TTC549 (cell line): ENCODE results near the gene ANKMY1.
A peak's percentile ranks its signal among the peaks of the same experiment; 100 is the strongest.

Experiments
- FAIRE-seq: peaks from 2 replicates; lab custom pipeline; 2012; peaks lifted over from hg19 to GRCh38; lab: Jason Lieb, UNC

ANKMY1 gene

DNA sequence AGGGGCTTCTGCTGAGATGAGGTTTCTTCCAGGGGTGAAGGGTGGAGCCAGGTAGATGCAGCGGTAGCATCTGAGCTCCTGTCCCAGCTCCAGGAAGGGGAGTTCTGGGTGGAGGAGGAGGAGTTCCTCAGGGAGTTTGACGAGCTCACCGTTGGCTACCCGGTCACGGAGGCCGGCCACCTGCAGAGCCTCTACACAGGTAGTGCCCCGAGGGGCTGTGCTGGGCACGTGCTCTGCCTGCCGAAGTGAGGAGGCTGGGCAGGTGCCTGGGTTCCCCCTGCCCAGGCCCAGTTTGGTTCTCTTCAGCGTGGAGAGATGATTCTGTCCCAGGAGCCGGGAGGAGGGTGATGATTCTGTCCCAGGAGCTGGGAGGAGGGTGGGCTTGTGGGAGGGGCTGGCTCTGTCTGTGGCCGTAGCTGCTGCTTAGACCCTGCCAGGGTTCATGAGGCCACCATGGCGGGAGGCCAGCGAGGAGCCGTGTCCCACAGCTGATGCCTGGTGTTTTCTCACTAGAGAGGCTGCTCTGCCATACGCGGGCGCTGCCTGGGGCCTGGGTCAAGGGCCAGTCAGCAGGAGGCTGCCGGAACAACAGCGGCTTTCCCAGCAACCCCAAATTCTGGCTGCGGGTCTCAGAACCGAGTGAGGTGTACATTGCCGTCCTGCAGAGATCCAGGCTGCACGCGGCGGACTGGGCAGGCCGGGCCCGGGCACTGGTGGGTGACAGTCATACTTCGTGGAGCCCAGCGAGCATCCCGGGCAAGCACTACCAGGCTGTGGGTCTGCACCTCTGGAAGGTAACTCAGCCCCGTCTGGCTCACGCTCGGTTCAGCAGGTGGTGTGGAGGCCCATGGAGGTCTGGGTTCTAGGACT lies 37.0 kb upstream of the ANKMY1 start:
- FAIRE-seq, result no peak

DNA sequence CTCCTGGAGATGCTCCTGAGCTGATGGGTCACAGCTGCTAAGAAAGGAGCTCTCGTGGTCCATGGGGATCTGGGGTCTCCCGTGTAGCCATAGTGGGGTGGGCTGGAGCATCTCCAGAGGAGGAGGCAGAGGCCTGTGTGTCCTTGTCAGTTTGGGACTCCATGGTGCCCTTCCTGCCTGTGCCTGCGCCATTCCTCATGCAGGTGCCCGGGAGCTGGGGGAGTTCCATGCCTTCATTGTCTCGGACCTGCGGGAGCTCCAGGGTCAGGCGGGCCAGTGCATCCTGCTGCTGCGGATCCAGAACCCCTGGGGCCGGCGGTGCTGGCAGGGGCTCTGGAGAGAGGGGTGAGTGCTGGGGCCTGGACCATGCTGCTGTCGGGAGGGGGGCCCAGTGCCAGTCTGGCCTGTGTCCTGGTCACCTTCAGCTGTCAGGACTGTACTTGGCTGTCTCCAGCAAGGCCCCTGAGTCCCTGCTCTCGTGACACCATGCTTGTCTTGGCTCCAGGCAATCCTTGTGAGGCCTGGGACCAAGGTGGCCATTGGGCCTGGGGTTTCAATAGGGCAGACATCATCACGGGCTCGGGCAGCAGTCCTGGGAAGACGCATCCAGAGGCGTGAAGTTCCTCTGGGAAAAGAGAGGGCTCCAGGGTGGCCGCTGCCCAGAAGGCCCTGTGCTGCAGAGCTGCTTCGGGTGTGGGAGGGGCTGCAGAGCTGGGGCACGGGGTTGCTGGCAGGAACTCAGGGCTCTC lies 36.1 kb upstream of the ANKMY1 start:
- no peak for FAIRE-seq

DNA sequence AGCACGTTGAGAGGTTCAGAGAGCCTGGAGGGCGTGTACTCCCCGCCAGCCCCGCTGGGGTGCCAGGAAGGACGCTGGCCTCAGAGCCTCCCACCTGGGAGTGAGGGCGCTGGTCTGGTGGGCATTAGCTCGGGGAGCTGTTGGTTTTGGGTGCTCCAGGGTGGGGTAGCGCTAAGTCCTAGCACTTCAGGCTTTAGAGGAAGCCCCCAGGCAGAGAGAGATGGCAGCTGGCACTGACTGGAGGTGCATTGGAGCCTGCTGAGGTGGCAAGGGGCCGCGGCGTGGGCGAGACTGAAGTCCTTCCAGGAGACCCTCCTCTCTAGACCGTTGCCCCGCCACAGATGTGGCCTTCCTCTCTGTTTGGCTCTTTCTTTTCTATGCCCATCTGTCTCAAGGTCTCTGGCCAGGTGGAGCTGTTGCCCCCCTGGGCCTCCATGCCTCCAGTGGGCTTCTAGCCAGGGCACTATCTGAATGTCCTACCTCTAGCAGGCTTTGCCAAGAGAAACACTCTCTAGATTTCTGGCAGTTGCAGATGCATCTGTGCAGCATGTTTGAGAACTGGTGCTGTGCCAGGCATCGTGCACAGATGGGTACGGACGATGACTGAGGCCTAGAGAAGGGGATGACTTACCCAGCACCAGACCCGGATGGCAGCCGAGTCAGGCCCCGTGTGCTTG lies 35.4 kb upstream of the ANKMY1 start:
- no peak for FAIRE-seq

DNA sequence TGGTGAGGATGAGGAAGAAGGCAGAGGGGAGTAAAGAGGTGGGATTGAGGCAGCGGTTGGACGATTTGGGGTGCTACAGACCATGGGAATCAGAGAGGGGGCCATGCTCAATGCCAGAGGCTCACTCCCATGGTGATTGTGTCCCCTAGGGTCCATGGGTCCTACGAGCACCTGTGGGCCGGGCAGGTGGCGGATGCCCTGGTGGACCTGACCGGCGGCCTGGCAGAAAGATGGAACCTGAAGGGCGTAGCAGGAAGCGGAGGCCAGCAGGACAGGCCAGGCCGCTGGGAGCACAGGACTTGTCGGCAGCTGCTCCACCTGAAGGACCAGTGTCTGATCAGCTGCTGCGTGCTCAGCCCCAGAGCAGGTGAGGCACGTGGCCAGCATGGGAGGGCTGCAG lies 34.0 kb upstream of the ANKMY1 start:
- FAIRE-seq, result no peak

DNA sequence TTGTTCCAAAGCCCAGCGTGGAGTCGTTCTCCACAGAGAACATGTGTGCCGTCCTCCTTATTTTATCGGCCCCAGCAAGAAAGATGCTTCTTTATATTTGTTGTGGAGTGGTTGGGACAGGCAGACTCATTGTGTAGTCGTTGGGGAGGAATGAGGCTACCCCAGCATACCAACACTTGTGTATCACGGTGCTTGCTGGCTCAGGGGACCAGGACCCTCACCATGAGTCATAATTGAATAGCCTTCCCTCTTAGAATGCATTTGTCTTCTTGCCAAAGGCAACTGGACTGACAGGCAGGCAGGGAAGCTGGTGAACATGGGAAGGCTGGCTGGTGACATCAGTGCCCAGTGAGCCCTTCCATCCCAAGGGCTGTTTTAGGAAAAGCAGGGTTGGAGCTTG lies 33.4 kb upstream of the ANKMY1 start:
- no peak for FAIRE-seq

DNA sequence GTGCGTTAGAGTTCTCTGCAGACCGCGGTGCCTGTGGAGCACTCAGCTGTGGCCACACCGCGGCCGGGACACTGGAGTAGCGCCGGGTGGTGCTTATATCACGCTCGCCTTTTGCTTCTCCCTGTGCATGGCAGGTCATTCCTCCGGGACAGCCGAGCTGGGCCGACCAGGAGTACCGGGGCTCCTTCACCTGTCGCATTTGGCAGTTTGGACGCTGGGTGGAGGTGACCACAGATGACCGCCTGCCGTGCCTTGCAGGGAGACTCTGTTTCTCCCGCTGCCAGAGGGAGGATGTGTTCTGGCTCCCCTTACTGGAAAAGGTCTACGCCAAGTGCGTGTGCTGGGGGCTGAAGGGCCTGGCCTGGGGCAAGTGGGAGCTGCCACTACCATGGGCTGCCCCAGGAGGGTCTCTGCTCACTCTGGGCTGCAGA lies 32.9 kb upstream of the ANKMY1 start:
- no peak for FAIRE-seq

DNA sequence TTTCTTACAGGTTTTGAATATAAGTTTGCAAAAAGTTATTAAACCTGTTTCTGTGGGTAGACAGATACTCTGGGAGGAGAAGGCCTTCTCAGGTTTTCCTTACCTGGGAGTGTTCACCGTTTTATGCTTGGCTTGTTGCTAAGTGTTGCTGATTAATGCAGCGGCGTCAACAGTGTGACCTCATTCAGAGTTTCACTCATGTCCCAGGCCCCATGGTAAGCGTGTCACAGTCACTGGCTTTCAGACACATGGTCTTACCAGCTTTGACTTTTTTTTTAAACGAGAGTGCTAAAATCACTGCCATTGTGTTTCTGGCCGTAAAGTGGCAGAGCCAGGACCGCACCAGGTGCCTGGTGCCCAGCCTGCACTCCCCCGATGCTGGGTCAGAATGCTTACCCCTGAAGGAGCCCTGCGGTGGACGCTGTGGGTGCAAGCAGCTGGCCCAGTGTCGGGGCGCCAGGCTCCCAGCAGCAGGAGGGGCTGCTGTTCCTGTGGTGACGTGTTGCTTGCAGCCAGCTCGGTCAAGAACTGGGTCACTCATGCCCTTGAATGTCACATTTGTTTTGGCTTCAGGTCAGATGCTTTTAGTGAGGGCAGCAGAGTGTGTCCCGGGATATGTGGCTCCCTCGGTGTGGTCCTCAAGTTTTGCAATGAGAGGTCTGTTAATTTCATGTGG lies 32.2 kb upstream of the ANKMY1 start:
- no peak for FAIRE-seq

DNA sequence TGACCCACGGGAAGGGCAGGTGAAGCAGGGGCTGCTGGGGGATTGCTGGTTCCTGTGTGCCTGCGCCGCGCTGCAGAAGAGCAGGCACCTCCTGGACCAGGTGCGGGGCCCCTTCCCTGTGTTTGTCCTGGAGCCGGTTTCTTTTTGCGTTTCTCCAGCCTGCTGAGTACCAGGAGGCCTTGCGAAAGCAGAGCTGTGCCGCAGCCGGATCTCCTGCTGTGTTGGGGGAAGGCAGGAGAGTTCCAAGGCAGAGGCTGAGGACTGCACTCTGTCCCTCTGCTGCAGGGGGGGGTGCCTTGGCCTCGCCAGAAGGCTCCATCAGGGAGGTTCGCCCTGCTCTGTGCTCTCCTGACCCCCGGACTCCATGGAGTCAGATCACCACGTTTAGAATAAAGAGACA lies 31.6 kb upstream of the ANKMY1 start:
- no peak for FAIRE-seq

DNA sequence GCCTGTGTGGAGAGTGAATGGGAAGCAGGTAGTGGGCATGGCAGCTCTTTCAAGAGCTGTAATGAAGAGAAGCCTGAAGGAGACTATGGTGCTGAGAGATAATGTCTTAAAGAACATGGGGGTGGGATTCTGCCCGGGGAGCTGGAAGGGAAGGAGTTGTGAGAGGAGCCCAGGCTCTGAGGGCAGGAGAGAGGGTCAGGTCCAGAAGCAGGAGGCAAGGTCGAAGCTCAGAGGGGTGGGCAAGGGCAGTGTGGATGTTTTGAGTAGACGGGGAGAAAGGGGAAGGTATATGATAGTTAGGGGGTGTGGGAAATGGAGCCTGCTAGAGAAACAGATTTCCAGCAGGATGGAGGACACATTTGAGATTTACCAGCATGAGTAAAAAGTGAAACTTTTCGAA lies 30.9 kb upstream of the ANKMY1 start:
- FAIRE-seq, result no peak

DNA sequence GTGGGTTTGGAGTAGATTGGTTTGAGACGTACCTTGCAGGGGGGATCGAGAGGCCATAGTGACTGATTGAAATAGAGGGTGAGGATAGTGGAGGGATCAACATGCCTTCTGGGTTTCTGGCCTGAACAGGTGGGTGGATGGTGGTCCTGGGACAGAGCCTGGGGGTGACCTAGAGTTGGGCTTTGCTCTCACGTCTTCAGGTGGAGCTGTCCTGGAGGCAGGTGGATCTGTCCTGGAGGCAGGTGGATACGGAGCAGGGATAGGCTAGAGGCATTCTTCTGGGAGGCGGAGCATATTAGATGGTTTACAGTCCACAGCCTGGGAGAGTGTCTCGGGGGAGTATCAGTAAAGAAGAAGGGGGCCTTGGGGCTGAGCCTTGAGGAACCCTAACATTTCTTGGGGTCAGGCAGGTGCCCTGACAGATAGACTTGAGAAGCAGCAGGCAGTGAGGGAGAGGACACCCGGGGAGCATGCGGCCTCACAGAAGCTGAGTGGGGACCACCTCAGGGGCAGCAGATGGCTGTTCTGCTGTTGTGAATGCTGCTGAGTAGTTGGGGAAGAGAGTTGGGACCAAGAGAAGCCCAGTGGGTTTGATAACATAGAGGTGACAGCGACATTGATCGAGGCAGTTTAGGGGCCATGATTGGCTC lies 30.3 kb upstream of the ANKMY1 start:
- FAIRE-seq, result no peak

DNA sequence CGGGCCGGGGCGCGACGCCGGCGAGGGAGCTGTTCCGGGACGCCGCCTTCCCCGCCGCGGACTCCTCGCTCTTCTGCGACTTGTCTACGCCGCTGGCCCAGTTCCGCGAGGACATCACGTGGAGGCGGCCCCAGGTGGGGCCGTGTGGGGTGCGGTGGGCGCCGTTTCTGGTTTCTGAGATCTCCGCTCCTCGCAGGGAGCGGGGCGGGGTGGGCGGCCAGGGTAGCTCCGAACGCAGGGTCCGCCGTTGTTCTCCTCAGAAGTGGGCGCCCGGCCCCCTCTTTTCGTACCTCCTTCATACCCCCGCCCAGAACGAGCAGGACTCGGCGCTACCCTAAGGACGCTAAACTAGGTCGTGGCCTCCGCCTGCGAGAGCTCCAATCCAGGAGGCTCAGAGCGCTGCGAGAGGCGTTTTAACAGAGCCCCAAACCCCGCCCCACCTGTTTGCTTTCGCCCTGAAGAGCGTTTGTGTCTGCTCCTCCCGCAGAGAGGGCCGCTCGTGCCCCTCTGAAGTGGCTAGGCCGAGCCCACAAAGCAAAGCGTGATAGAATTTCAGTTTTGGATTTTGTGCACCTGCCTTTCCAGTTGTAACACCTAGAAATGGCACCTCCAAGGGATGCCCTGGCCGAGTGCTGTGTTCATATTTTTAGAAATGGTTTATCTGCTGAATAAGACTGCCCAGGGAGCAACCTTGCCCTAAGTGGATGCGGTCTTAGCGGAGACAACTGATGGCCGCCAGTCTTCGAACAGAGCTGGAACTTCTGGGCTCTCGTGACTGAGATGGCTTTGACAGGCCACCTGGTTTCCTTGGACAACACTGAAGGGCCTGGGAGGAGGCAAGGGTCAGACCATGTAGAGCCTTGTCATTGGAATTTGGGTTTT lies 29.4 kb upstream of the ANKMY1 start:
- FAIRE-seq, result no peak

DNA sequence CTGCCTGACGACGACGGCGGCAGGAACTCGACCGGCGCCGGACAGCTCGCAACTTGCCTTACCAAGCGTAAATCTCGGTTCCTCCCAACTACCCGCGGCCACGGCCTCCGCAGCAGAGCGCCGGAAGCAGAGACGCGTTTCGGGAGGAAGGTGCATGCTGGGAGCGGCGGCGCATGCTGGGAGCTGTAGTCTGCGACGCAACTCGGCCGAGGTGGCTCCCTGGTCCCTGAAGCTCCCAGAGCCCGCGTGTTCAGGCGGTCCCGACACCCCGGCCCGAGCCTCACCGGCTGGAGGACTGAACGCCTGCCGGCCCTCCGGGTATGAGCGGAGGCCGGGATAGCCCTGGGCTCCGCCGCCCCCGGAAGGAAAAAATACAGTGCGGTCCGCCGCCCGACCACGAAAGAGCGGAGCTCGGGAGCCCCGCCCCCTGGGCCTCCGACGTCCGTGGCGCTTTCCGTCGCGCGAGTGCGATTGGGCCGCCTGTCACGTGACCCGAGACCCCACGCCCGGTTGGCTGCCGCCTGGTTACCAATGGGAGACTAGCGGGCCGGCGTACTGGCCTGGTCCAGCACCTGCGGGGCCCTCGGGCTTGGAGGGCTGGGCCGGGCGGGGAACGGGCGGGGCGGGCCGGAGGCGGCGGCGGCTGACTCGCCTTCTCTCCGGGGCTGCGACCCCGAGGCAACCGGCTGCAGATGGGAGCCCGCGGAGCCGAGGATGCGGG lies 28.6 kb upstream of the ANKMY1 start, which contains the start of gene CAPN10:
CAPN10 (plus strand) TSS at position 537 of the 721 bp plus-strand sequence; CDS start at position 715, 178 bp downstream.
- peak; percentile 60 for FAIRE-seq

DNA sequence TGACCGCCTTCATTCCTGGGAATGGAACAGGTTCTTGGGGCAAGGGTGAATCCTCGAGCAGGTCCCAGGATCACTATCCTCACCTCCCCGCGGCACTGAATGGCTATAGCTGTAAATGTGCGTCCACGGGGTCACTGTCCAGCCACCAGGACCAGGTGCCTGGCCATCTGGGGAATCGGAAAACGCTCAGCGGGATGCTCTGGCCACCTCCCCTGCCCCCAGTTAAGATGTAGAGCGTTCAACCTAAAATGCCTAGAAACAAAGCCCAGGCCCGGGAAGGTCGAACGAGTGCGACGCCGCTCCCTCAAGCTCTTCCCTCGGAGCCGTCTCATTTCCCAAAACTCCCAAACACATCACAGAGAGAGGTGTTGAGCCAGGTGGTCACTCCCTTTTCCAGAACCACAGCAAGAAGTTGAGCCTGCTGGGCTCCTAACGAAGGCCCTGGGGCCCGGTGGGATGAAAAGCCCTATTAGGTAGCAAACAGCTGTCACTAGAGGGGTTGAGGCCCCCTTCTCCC lies 28.0 kb upstream of the ANKMY1 start:
- FAIRE-seq, result no peak

DNA sequence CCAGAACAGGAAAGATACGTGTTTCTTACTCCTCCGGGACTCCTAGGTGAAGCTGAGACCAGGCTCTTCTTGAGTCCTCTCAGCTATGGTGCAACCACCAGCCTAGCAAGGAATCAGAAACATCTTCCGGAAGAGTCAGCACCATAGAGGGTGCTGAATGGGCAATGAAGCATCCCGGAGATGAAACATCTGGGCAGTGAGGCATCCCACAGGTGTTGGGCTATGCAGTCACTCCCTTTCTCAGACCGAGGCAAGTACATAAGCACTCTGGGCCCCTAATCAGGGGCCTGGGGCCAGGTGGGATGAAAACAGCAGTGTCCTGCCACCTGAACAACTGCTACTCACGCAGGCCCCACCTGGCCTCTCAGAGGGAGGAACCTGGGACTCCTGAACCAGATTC lies 27.3 kb upstream of the ANKMY1 start:
- FAIRE-seq, result no peak

DNA sequence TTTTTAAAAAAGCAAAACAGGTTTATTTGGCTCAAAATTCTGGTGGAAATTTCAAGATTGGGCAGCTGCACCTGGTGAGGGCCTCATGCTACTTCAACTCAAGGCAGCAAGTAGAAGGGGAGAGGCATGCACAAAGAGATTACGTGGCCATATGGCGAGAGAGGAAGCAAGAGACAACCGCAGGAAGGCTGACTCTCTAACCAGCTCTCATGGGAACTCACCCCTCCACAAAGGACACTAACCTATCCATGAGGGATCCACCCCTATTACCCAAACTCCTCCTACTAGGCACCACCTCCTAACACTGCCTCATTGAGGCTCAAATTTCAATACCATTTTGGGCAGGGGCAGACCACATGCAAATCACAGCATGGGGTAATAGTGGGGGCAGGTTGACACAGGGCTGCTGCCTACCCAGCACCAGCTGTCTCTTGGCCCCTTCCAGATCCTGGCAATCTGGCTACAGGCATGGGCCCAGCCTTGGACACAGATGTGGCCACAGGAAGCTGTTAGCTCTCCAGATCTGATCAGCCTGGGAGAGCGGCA lies 26.8 kb upstream of the ANKMY1 start:
- no peak for FAIRE-seq

DNA sequence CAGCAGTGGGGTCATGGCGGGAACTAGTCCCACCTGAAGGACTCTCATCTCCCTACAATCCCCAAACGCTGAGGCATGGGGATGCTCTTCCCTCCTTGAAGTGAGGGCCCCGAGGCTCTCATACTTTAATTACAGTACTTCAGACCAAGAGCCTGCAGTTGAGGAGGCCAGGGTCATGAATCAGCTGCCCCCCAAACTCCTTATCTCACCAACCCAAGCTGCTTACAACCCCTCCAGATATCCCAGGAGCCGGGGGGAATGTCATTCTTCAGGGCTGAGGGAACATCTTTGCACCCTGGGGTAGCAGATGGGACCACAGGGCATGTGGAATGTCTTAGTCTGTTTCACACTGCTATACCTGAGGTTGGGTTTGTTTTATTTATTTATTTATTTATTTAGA lies 26.0 kb upstream of the ANKMY1 start:
- FAIRE-seq, result no peak

DNA sequence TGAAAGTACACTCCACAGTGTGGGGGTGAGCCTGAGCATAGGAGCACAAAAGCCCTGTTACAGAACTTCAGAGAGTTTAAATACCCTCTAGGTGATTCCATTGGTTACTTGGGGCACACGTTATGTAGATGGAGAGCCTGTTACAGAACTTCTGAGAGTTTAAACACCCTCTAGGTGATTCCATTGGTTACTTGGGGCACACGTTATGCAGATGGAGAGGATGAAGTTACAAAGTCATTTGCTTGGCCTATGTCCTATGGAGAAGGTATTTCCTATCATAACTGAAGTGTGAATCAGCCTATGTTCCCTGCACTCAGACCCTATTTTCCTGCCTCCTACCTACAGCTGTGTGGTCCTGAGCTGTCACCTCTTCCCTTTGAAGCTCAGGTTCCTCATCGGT lies 25.0 kb upstream of the ANKMY1 start:
- no peak for FAIRE-seq

DNA sequence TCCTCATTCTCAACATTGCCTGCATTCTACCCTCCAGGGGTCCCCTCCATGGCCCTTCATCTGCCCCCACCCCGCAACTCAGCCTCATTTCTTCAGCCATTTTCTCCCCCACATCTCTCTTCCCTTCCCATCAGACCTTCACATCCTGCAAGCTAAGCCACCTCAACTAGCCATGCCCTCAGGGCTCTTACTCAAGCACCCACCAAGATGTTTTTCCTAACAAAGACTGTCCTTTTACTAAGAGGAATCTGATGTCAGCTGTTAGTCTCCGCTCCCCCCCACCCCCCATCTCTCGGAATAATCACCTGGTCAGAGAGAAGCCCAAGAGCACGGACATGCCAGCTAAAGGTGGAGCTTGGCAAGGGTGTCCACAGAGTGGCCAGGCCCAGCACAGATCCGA lies 24.0 kb upstream of the ANKMY1 start:
- no peak for FAIRE-seq

DNA sequence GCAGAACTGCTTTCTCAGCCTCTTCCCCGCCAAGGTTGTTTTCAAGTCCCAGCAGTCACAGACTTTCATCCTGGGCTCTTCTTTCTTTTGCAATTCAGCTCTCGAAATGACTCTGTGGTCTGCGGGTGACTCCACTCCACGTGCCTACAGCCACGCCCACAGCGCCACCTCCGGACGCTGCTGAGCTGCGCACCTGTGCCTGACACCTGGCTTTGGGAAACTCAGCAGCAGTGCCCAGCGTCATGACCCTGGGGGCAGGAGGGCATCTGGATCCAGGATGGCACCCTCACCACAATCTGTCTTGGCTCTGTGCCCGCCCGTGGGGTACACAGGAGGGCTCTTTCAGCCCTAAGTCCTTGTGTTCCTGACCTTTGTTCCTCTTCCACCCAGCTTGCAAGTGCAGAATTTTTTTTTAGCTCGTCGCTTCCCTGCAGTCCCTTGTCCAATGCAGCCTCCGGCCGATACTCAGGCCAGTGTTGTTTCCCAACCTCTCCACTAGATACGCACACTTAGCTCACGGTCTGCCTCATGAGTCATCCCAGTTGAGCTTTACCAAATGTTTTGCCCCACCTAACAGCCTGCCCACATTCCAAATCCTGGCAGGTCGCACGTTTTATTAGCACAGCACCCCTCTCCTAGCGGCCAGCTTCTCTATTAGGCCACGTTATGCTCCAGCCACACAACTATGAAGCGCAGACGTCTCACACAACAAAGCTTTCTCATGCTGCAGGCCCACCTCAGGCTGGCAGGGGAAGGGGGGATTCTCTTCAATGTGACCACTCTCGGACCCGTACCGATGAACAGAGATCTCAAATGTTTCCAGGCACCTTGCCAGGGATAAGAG lies 22.2 kb upstream of the ANKMY1 start:
- no peak for FAIRE-seq
